ENCODE data around the gene KIF5B. TPM values are rescaled to one million over a fixed set of nuclear protein-coding genes. Genes with fewer than 3 reads are reported as not detected.

The KIF5B gene
- total RNA-seq, 1 experiment from 2014 or later, result 108 TPM

DNA sequence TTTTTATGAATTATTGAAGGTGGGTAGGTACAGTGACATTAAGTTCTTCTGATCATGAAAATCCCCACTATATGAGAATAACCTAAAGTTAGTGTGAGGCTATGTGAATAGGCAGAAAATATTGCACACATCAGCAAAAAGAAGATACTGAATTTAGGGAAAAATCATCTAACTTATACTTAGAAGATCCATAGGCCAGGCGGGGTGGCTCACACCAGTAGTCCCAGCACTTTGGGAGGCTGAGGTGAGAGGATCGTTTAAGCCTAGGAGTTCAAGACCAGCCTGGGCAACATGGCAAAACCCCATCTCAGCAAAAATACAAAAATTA, 78.1 kb downstream of the KIF5B start:
- no peak overlapping the region for H3K4me3 Mint-ChIP-seq (ENCODE audit: low read depth, unreplicated experiment)
- H3K9me3 Mint-ChIP-seq (ENCODE audit: low read depth, unreplicated experiment), result no peaks in the 10 kb centered on the region
- CTCF ChIA-PET, result interaction anchor here (0.7 kb wide), 1 partner anchor 23 kb away, joined by 3 read pairs; no protein-coding TSS in a partner anchor
- DNase-seq, result no peak
- H3K27ac Mint-ChIP-seq (ENCODE audit: unreplicated experiment), result peak overlapping the region; percentile 48
- intact Hi-C loops (cut with micrococcal nuclease; ENCODE audit: unreplicated experiment), result no loop called here
- no peaks in the 10 kb centered on the region for H3K27me3 Mint-ChIP-seq (ENCODE audit: unreplicated experiment)
- BruUV-seq (replicated peaks), result no TSS peak
- no peak for TF ChIP-seq CTCF (IDR thresholded peaks at IDR 0.05; ENCODE audit: unreplicated experiment)
- H3K4me1 Mint-ChIP-seq (ENCODE audit: low read depth, unreplicated experiment), result peaks cover 26% of the 10 kb centered on the region
- peaks cover 5% of the 10 kb centered on the region for H3K36me3 Mint-ChIP-seq (ENCODE audit: insufficient read depth, unreplicated experiment)

DNA sequence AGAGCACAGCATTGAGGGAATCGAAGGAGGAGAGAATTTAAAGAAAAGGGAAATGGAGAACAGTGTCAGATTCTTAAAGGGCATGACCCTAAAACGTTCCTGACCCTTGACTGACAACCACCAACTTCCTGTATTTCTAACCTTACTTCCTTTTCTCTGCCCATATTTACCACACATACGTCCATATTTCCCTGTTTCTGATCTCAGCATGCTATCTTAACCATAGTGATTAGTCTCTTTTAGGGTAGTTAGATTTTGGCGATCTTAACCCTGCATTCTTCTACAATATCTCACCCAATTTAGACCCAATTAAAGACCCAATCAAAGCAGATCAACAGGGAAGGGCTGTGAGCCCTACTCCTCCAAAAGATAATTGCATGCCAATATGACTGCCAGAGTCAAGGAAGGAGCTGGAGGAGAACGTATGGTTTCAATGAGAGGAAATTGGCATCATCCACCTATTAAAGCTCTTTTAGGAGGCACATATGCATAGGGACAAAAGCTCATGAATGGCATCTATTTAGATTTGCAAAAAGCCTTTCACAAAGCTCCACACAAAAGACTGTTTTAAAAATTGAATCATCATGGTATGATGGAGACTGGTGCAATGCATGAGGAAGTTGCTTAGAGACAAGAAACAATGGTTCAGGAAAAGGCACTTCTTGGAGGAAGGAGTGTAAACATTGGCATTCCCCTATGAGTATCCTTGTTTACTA, 78.6 kb downstream of the KIF5B start:
- BruUV-seq (replicated peaks), result no TSS peak
- DNase-seq, result no peak

DNA sequence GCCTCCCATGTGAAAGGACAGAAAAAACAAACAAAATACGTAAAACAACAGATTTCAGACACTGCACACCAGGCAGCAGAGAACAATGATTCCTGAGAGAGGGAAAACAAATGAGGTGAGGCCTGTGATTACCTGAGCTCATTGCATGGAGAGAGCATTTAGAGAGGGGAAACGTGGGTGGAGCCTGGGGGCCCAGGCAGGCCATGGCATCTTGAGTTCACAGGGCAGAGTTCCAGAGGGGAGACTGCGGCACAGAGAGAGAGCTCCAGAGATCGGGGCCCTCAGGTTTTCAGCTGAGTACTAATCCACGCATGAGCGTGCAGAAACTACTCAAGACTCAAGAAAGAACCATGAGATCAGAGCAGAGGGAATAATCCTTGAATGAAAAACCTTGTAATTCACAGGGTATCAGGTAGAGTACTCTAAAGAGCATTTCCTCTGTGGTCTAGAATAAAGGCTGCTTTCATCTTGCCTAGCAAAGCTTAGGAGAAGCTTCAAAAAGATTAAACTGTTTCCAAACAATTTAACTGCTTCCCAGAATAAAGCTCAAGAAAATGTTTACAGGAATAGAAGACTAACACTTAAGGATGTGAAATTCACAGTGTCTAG, 81.0 kb downstream of the KIF5B start:
- Mint-ChIP-seq H3K4me1 (ENCODE audit: low read depth, unreplicated experiment) (peaks cover 26% of the 10 kb centered on the region), H3K27me3 (ENCODE audit: unreplicated experiment) (no peaks in the 10 kb centered on the region), H3K9me3 (ENCODE audit: low read depth, unreplicated experiment) (no peaks in the 10 kb centered on the region), H3K27ac (ENCODE audit: unreplicated experiment) (no peak overlapping the region), H3K36me3 (ENCODE audit: insufficient read depth, unreplicated experiment) (peaks cover 5% of the 10 kb centered on the region), H3K4me3 (ENCODE audit: low read depth, unreplicated experiment) (no peak overlapping the region)
- no peak for DNase-seq
- CTCF ChIA-PET, result interaction anchor here (0.5 to 1.6 kb wide), 2 partner anchors 26 to 113 kb away, joined by 3 to 4 read pairs; no protein-coding TSS in a partner anchor
- TF ChIP-seq CTCF (IDR thresholded peaks at IDR 0.05; ENCODE audit: unreplicated experiment), result no peak
- no TSS peak for BruUV-seq (replicated peaks)
- intact Hi-C loops (cut with micrococcal nuclease; ENCODE audit: unreplicated experiment), result no loop called here

More for the DNA sequence above, 78.6 kb downstream of the KIF5B start:
- peaks cover 5% of the 10 kb centered on the region for H3K36me3 Mint-ChIP-seq (ENCODE audit: insufficient read depth, unreplicated experiment)
- no peaks in the 10 kb centered on the region for H3K9me3 Mint-ChIP-seq (ENCODE audit: low read depth, unreplicated experiment)
- no peak for TF ChIP-seq CTCF (IDR thresholded peaks at IDR 0.05; ENCODE audit: unreplicated experiment)
- peak overlapping the region; percentile 48 for H3K27ac Mint-ChIP-seq (ENCODE audit: unreplicated experiment)
- H3K4me3 Mint-ChIP-seq (ENCODE audit: low read depth, unreplicated experiment), result no peak overlapping the region
- CTCF ChIA-PET, result interaction anchor here (0.7 kb wide), 1 partner anchor 23 kb away, joined by 3 read pairs; no protein-coding TSS in a partner anchor
- intact Hi-C loops (cut with micrococcal nuclease; ENCODE audit: unreplicated experiment), result no loop called here
- peaks cover 26% of the 10 kb centered on the region for H3K4me1 Mint-ChIP-seq (ENCODE audit: low read depth, unreplicated experiment)
- H3K27me3 Mint-ChIP-seq (ENCODE audit: unreplicated experiment), result no peaks in the 10 kb centered on the region

DNA sequence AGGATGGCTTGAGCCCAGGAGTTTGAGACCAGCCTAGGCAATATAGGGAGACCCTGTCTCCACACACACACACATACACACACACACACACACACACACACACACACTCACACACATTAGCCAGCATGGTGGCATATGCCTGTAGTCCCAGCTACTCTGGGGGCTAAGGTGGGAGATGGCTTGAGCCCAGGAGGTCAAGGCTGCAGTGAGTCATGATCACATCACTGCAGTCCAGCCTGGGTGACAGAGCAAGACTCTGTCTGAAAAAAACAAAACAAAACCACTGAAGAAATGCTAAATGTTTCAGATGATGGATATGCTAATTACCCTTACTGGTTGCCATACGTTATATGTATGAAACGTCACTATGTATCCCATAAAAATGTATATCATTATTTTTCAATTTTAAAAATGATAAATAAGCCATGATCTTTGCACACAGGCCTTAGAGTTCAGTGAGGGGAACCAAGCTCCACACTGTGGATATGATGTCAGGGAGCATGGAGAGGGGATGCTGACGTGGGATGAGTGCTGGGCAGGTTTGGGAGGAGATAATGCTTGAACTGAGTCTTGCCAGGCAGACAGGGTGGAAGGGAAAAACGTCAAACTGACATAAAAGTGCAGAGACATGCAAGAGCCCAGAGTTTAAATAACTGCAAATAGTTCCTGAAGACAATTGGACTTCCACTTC, 81.6 kb downstream of the KIF5B start:
- Mint-ChIP-seq H3K27ac (ENCODE audit: unreplicated experiment) (no peak overlapping the region), H3K27me3 (ENCODE audit: unreplicated experiment) (no peaks in the 10 kb centered on the region), H3K4me3 (ENCODE audit: low read depth, unreplicated experiment) (no peak overlapping the region), H3K36me3 (ENCODE audit: insufficient read depth, unreplicated experiment) (peaks cover 5% of the 10 kb centered on the region), H3K4me1 (ENCODE audit: low read depth, unreplicated experiment) (peaks cover 26% of the 10 kb centered on the region), H3K9me3 (ENCODE audit: low read depth, unreplicated experiment) (no peaks in the 10 kb centered on the region)
- DNase-seq, result no peak
- BruUV-seq (replicated peaks), result no TSS peak
- CTCF ChIA-PET, result interaction anchor here (0.5 to 1.6 kb wide), 2 partner anchors 27 to 113 kb away, joined by 3 to 4 read pairs; no protein-coding TSS in a partner anchor
- intact Hi-C loops (cut with micrococcal nuclease; ENCODE audit: unreplicated experiment), result no loop called here
- TF ChIP-seq CTCF (IDR thresholded peaks at IDR 0.05; ENCODE audit: unreplicated experiment), result no peak
